Activated CD4-positive, alpha-beta T cell treated with anti-CD3 and anti-CD28 coated beads for 36 hours (primary cell): ENCODE data around the gene TUBGCP4. TPM values are rescaled to one million over a fixed set of nuclear protein-coding genes. Genes with fewer than 3 reads are reported as not detected.

Experiments used
- ATAC-seq: fragments of 200-7000 bp; cut with Tn5 transposase; one replicate; pipeline ENCODE4 v1.10.0; 2021; ENCODE audit warnings: mild to moderate bottlenecking, moderate library complexity
- CTCF ChIA-PET: fragments of 350-600 bp; sonication (Branson Sonifier 250); formaldehyde crosslinking; loops from one replicate; lab custom pipeline; 2021; ENCODE audit warnings: antibody characterized with exemption; lab: Charles Lee
- POLR2A ChIA-PET: fragments of 350-600 bp; sonication (Branson Sonifier 250); formaldehyde crosslinking; loops from one replicate; lab custom pipeline; 2021; ENCODE audit warnings: antibody characterized with exemption, inconsistent platforms; lab: Charles Lee
- DNase-seq: peaks from one replicate; pipeline ENCODE4 v3.0.0-alpha.2; 2020
- H3K27ac Mint-ChIP-seq: one replicate; pipeline ENCODE4 v1.8.0; 2021; ENCODE audit warnings: mixed read lengths
- H3K27me3 Mint-ChIP-seq: one replicate; pipeline ENCODE4 v1.8.0; 2021; ENCODE audit warnings: mixed read lengths
- H3K36me3 Mint-ChIP-seq: one replicate; pipeline ENCODE4 v1.8.0; 2021; ENCODE audit warnings: low read depth, mixed read lengths
- H3K4me1 Mint-ChIP-seq: one replicate; pipeline ENCODE4 v1.8.0; 2021; ENCODE audit warnings: mixed read lengths
- H3K4me3 Mint-ChIP-seq: one replicate; pipeline ENCODE4 v1.8.0; 2021; ENCODE audit warnings: mild to moderate bottlenecking, moderate library complexity, mixed read lengths
- H3K9me3 Mint-ChIP-seq: one replicate; pipeline ENCODE4 v1.8.0; 2021; ENCODE audit warnings: low read depth, mixed read lengths
- intact Hi-C, 2 experiments: fragments of 100-400 bp; cut with DNase I in 1 of 2; cut with micrococcal nuclease in 1 of 2; formaldehyde crosslinking; loops; one replicate each; pipeline versions ENCODE4 v1.14.2 to v1.15.1; 2022 to 2024; cut with DNase I, micrococcal nuclease
- total RNA-seq, 2 experiments: library from RNA; stranded (reverse); gene quantifications; one replicate each; pipeline ENCODE4 v1.2.3, GENCODE V29; 2021

Gene TUBGCP4
- 10 to 100 TPM; 43.6 to 44.0 TPM for total RNA-seq

- peaks cover 46% of the 10 kb centered on the region for H3K4me1 Mint-ChIP-seq
- POLR2A ChIA-PET = interaction anchor here (0.7 kb wide), 1 partner anchor 70 kb away, joined by 4 read pairs; no protein-coding TSS in a partner anchor
- peaks cover 17% of the 10 kb centered on the region for H3K9me3 Mint-ChIP-seq
- H3K27ac Mint-ChIP-seq = peak within 1 kb of the TSS; percentile 85
- H3K27me3 Mint-ChIP-seq = no peaks in the 10 kb centered on the region
- peak within 1 kb of the TSS; percentile 86 for H3K4me3 Mint-ChIP-seq
- ATAC-seq (peak; percentile 86), DNase-seq (peak; percentile 87)
- intact Hi-C loops = loop anchor here (1.0 to 2.0 kb wide), 5 partner anchors 41 to 378 kb away; partner anchors contain the start of genes LCMT2 (in 2 of the 2), CCNDBP1 (in 1 of the 2) and UBR1 (in 1 of the 2)
- peaks cover 55% of the 10 kb centered on the region for H3K36me3 Mint-ChIP-seq
- CTCF ChIA-PET = interaction anchor here (0.7 to 3.1 kb wide), 11 partner anchors 8 to 249 kb away, joined by 3 to 19 read pairs (median 5); no protein-coding TSS in a partner anchor
Observed at GRCh38 chr15:43370975-43371974, at the start of gene TUBGCP4, which contains the start of gene ZSCAN29. TUBGCP4 (plus strand) TSS chr15:43371101; CDS start chr15:43371355, 254 bp downstream. ZSCAN29 (minus strand) TSS chr15:43371043; CDS start chr15:43369913, 1,130 bp downstream.

DNA sequence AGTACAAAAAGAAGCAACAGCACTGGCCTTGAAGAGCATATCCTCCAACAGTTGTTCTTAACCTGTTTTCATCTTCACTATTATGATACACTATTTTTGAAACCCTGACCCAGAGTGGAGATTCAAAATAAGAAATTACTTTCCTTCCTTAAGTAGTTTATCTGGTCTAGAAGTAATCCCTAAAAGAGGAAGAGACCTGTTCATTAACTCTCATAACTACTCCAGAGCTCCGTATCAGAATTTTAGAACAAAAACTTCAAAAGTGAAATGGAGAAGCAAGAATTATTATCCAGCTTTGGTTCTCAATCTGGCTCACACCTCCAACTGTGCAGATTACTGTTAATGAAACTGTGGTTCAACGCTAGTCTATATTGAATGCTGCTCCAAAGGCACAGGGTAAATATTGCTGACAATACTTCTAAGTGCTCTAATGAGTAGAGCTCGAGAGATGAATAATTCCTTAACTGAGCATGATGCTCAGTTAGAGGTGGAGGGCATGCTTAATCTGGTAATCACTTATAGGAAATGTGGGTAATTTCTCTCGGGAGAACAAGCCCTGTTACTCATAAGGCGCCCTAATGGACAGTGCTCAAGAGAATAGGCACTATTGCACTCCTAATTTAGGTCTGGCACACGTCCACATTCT, 45.7 kb upstream of the TUBGCP4 start:
- Mint-ChIP-seq H3K27me3 (no peaks in the 10 kb centered on the region), H3K4me1 (peaks cover 18% of the 10 kb centered on the region), H3K36me3 (peaks cover 23% of the 10 kb centered on the region), H3K27ac (no peak overlapping the region), H3K9me3 (no peaks in the 10 kb centered on the region), H3K4me3 (no peak overlapping the region)
- no peak for DNase-seq
- intact Hi-C loops = no loop called here
- CTCF ChIA-PET = interaction anchor here (0.7 to 1.8 kb wide), 3 partner anchors 11 to 191 kb away, joined by 3 to 5 read pairs (median 3); no protein-coding TSS in a partner anchor
- ATAC-seq = no peak
- POLR2A ChIA-PET = interaction anchor here (0.7 kb wide), 1 partner anchor 34 kb away, joined by 5 read pairs; no protein-coding TSS in a partner anchor

DNA sequence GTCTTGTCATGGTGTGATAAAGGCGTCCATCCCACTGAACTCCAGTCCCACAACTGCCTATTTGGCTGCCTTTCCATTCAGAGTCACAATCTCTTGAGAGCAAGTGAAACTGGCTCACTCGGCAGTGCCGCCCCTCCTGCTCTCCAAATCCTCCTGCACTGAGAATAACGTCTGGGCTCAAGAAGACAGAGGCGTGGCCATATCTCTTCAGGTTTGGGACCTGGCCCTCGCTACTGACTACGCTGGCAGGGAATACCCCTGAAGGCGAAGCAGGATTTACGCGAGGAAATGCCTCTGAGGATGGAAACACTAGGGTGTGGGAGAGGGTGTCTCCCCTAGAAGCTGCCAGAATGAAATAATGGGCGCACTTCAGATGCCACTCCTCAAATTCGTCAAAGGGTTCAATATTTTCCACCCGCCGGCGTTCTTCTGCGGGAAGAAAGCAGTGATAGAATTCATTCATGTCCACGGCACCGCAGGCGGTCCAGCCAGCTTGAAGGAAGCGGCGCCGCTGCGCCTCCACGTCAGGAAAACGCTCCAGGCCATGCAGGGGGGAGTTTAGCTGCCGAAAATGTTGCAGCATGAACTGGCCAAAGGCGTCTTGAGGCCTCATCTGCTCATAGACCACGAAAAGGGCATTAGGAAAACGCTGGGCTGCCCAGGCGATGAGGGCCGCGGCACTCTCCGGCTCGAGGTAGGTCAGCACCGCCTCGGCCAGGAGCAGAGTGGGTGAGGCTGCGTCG, 41.5 kb upstream of the TUBGCP4 start:
- DNase-seq (peak; percentile 9), ATAC-seq (no peak)
- Mint-ChIP-seq H3K4me1 (peaks cover 32% of the 10 kb centered on the region), H3K27ac (peak overlapping the region; percentile 95), H3K36me3 (peaks cover 31% of the 10 kb centered on the region), H3K27me3 (no peaks in the 10 kb centered on the region), H3K9me3 (no peaks in the 10 kb centered on the region), H3K4me3 (peak overlapping the region; percentile 91)
- CTCF ChIA-PET = interaction anchor here (0.9 kb wide), 1 partner anchor 45 kb away, joined by 3 read pairs; no protein-coding TSS in a partner anchor
- POLR2A ChIA-PET = no interaction called here
- intact Hi-C loops = no loop called here

DNA sequence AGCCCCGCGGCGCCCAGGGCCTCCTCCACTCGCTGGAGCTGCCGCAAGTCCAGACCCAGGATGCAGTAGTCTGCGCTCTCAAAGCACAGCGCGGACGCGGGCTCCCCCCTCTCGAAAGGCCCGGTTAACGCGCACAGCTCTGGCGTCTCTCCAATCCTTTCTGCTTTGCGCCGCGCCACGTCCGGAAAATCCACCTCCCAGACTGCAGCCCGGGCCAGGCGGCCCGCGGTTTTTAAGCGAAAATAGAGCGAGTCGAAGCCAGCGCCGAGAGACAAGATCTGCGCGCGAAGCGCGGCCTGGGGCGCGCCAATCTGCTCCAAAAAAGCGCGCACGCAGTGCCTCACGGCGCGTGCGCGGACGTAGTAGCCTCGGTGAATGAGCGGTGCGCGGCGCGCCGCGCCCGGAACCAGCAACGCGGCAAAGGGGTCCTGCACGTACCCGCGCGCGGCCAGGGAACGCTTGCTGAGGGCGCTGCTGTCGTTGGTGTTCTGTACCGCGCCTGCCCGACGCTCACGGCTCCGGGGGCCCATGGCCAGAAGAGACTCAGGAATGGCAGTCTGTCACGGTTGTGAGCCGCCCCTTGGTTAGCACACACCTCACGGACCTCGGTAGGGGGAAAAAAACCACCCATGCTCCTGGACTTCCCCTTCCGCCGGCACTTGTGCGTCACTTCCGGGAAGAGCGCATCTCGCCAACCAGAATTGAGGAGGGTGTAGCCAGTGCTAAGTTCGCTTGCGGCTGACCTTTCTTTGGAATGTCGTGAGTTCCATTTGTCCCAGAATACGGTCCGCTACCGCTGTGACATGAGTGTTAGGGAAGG, 40.7 kb upstream of the TUBGCP4 start, which contains the start of gene LCMT2:
TSS of gene LCMT2 (minus strand) at position 614 of the 820 bp plus-strand sequence. CDS start at position 530, 84 bp downstream.
- Mint-ChIP-seq H3K4me3 (peak within 1 kb of the TSS; percentile 91), H3K27me3 (no peaks in the 10 kb centered on the region), H3K9me3 (no peaks in the 10 kb centered on the region), H3K27ac (peak within 1 kb of the TSS; percentile 95), H3K36me3 (peaks cover 31% of the 10 kb centered on the region), H3K4me1 (peaks cover 32% of the 10 kb centered on the region)
- intact Hi-C loops = loop anchor here (1.0 to 2.0 kb wide), 12 partner anchors 41 to 1057 kb away; partner anchors contain the start of genes TUBGCP4 (in 2 of the 2), ZSCAN29 (in 2 of the 2), CCNDBP1 (in 1 of the 2) and GANC (in 1 of the 2)
- ChIA-PET POLR2A (no interaction called here), CTCF (interaction anchor here (0.9 kb wide), 1 partner anchor 45 kb away, joined by 3 read pairs; no protein-coding TSS in a partner anchor)
- ATAC-seq (peak; percentile 91), DNase-seq (peak; percentile 93)

- intact Hi-C loops = loop anchor here (1.0 to 2.0 kb wide), 12 partner anchors 41 to 1057 kb away; partner anchors contain the start of genes TUBGCP4 (in 2 of the 2), ZSCAN29 (in 2 of the 2), CCNDBP1 (in 1 of the 2) and GANC (in 1 of the 2)
- peak overlapping the region; percentile 91 for H3K4me3 Mint-ChIP-seq
- H3K36me3 Mint-ChIP-seq = peaks cover 34% of the 10 kb centered on the region
- ChIA-PET POLR2A (no interaction called here), CTCF (no interaction called here)
- H3K27ac Mint-ChIP-seq = peak overlapping the region; percentile 95
- peaks cover 32% of the 10 kb centered on the region for H3K4me1 Mint-ChIP-seq
- DNase-seq (no peak), ATAC-seq (peak; percentile 20)
- no peaks in the 10 kb centered on the region for H3K9me3 Mint-ChIP-seq
- no peaks in the 10 kb centered on the region for H3K27me3 Mint-ChIP-seq
Observed at GRCh38 chr15:43330780-43331087, 40.2 kb upstream of the TUBGCP4 start.

- peak; percentile 19 for DNase-seq
- peak; percentile 33 for ATAC-seq
- Mint-ChIP-seq H3K4me3 (no peak overlapping the region), H3K4me1 (no peaks in the 10 kb centered on the region), H3K9me3 (no peaks in the 10 kb centered on the region), H3K27me3 (no peaks in the 10 kb centered on the region), H3K36me3 (peaks cover 3% of the 10 kb centered on the region), H3K27ac (no peak overlapping the region)
- ChIA-PET CTCF (interaction anchor here (0.6 to 0.9 kb wide), 2 partner anchors 12 to 392 kb away, joined by 3 read pairs; no protein-coding TSS in a partner anchor), POLR2A (no interaction called here)
- intact Hi-C loops = no loop called here
Observed at GRCh38 chr15:43346305-43346704, 24.6 kb upstream of the TUBGCP4 start.

- no peaks in the 10 kb centered on the region for H3K9me3 Mint-ChIP-seq
- ChIA-PET CTCF (interaction anchor here (0.6 to 1.4 kb wide), 6 partner anchors 11 to 391 kb away, joined by 3 to 4 read pairs (median 3); no protein-coding TSS in a partner anchor), POLR2A (no interaction called here)
- H3K4me3 Mint-ChIP-seq = no peak overlapping the region
- no peaks in the 10 kb centered on the region for H3K27me3 Mint-ChIP-seq
- no peaks in the 10 kb centered on the region for H3K4me1 Mint-ChIP-seq
- no peak overlapping the region for H3K27ac Mint-ChIP-seq
- ATAC-seq (no peak), DNase-seq (no peak)
- intact Hi-C loops = no loop called here
- peaks cover 3% of the 10 kb centered on the region for H3K36me3 Mint-ChIP-seq
Observed at GRCh38 chr15:43347114-43347513, 23.8 kb upstream of the TUBGCP4 start.

- Mint-ChIP-seq H3K27me3 (no peaks in the 10 kb centered on the region), H3K4me3 (no peak overlapping the region), H3K4me1 (peaks cover 12% of the 10 kb centered on the region), H3K9me3 (no peaks in the 10 kb centered on the region), H3K27ac (no peak overlapping the region), H3K36me3 (peaks cover 14% of the 10 kb centered on the region)
- DNase-seq = no peak
- no peak for ATAC-seq
- intact Hi-C loops = no loop called here
- ChIA-PET CTCF (interaction anchor here (0.6 to 1.7 kb wide), 3 partner anchors 18 to 49 kb away, joined by 3 to 7 read pairs (median 3); partner anchors contain the start of genes TUBGCP4 and ZSCAN29), POLR2A (interaction anchor here (0.6 kb wide), 1 partner anchor 111 kb away, joined by 5 read pairs; no protein-coding TSS in a partner anchor)
Observed at GRCh38 chr15:43352693-43353382, 18.1 kb upstream of the TUBGCP4 start.

GRCh38 chr15:43360821-43361220, 10.1 kb upstream of the TUBGCP4 start:
- Mint-ChIP-seq H3K4me1 (no peaks in the 10 kb centered on the region), H3K27ac (no peak overlapping the region), H3K27me3 (no peaks in the 10 kb centered on the region), H3K36me3 (peaks cover 86% of the 10 kb centered on the region), H3K9me3 (peaks cover 43% of the 10 kb centered on the region), H3K4me3 (no peak overlapping the region)
- DNase-seq (no peak), ATAC-seq (no peak)
- CTCF ChIA-PET = interaction anchor here (1.5 to 3.1 kb wide), 2 partner anchors 10 to 16 kb away, joined by 7 to 19 read pairs; partner anchors contain the start of genes TUBGCP4 and ZSCAN29
- intact Hi-C loops = loop anchor here in 1 of 2 experiments (10.0 kb wide), 1 partner anchor 56 kb away; the partner anchor contains the start of gene TGM7
- POLR2A ChIA-PET = no interaction called here
